ENCODE results near the gene PRPF18.
A peak's percentile ranks its signal among the peaks of the same experiment; 100 is the strongest.

PRPF18 gene

GRCh38 chr10:13671904-13672303, 85.1 kb downstream of the PRPF18 start:
- no peak for DNase-seq

GRCh38 chr10:13672548-13672947, 85.8 kb downstream of the PRPF18 start:
- peak; percentile 17 for DNase-seq

- DNase-seq: peak; percentile 7
Measured at GRCh38 chr10:13673156-13673555, 86.4 kb downstream of the PRPF18 start.

GRCh38 chr10:13674645-13675588, 88.2 kb downstream of the PRPF18 start:
- no peak for DNase-seq

GRCh38 chr10:13678101-13678843, 91.5 kb downstream of the PRPF18 start:
- no peak for DNase-seq
